NK-92 (cell line): ENCODE results near the gene DNAJB1.

Experiments
- DNase-seq: peaks from one replicate; lab custom pipeline; 2025; ENCODE audit not compliant: unreplicated experiment; lab: John Stamatoyannopoulos, UW

Gene DNAJB1

DNA sequence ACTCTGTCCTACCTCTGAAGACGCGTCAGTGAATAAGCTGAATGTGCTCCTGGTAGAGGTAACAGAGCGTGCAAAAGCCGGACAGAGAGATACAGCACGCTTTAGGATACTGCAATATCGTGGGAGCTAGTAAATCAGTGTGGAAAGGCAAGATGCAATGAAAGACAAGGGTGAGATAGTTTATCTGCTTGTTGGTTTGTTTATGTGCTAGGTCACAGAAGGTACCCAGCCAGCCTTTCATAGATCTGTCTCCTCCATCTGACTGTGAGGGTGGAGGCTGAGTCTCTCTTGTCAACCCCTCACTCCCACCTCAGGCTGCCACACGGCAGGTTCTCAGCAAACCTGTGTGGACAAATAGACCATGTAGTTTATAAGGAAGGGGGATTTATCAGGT, 21.4 kb downstream of the DNAJB1 start:
- no peak for DNase-seq

DNA sequence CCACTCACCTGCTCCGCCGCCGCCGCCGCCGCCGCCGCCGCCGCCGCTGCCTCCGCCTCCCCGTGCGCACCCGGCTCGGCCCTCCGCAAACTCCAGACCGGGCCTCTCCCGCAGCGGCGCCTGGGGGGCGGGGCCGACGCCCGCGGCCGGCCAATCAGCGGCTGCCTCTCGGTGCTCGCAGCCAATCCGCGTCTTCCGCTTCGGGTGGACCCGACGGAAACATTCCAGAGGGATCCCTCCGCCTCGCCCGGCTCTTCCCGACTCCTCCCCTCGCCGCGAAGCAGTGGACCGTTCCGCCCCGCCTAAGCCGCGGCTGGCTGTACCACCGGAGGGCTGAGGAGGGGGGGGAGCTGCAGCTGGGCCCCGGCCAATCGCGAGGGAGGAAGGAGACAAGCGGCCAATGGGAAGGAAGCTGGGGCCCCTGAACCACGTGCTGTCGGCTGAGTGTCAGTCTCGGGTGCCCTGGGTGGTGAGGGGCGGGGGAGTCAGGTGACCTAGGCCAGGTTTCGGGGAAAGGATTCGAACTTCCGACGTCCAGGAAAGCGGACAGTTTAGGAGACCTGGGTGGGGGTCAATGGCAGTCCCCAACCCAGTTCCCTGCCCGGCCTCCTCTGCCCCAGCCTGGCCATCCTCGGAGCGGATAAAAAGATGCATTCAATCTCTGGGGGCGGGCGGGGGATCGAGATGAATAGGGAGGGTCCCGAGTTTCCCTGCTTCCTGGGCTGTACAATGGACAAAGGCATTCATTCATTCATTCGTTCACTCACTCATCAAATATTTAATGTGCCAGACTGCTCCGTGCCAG, 22.0 kb downstream of the DNAJB1 start, which contains the start of gene GIPC1:
Gene GIPC1 (minus strand): TSS at position 99 of the 805 bp plus-strand sequence. CDS start 13,151 bp downstream, outside the sequence.
- no peak for DNase-seq

DNA sequence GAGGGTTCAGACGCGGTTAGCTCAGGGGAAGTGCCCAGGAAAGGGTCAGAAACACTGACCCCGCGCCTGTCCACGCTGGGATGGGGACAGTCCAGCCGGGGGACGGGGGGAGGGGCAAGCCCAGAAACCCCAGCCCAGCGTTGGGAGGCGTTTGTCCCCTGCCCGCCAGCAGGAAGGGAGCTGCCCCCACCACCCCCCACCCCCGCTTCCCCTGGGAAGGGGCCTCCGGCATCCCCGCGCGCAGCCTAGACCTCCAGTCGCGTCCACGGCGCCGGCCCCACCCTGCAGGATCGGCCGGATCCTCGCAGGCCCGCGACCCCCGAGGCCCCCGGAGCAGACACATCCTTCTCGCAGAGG, 22.5 kb downstream of the DNAJB1 start:
- no peak for DNase-seq

DNA sequence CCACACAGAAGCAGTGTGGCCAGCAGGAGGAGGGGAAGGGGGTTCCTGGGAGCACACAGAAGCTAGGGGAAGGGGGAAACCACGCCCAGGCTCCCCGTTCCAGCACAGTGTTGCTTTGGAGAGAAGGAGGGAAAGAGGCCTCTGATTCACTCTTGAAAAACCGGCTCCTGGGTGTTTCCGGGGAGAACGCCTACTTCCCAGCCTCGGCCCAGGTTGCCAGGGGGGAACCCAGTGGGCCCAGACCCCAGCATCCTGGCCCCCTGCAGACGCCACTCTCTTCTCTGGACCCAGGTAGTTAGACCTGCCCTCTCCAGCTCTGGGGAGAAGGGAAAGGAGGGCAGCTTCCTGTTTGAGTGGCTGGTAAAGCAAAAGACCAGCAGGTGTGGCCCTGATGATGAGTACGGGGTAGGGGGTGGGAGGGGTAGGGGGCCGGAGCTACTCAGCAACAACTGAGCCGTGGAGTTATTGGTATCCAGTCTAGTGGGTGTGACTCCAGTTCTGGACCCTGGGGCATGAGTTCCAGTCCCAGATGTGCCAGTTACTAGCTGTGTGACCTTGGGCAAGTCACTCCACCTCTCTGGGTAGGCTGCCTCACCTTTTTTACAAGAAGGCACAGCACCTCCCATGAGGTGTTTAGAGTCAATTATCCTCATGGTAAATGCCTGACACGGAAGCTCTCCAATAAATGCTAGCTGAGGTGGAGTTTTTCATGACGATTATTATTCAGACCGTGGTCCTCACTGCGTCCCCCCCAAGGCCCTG, 23.1 kb downstream of the DNAJB1 start:
- no peak for DNase-seq

DNA sequence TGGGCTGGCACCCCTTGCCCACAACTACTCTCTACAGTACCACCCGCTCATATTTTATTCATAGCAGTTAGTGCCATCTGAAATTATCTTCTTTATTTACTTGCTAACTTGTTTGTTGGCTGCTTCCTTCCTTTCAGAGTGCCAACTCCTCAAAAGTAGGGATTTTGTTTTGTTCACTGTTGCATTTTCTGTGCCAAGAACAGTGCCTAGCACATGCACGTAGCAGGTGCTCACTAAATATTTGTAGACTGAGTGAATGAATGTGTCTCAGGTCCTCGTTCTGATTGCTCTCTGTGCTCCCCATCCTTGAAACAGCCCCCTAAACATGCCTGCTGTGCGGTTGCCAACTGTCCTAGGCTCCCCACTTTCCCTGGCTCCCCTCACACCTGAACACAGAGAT, 23.8 kb downstream of the DNAJB1 start:
- no peak for DNase-seq

DNA sequence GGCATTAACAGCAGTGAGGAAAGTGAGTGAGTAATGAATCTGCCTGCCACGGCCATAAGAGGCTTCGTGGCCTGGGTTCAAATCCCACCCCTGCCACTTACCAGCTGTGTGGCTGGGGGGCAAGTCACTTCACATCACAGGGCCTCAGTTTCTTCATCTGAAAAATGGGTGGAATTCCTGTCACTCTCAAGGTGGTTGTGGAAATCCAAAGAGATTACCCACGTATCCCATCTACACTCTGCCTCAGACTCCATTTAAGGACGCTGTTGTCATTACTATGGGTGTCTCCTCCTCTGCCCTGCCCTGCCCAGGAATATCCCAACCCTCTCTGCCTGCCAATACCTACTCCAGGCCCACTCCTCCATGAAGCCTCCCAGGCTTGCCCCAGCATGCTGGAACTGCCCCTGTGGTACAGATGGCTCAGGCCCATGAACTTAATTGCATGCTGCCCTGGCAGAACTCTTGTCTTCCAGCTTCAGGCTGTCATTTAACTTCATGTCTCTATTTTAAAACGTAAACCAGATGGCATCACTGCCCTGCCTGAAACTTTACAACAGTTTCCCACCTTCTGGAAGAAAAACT, 25.4 kb downstream of the DNAJB1 start:
- DNase-seq, result no peak

DNA sequence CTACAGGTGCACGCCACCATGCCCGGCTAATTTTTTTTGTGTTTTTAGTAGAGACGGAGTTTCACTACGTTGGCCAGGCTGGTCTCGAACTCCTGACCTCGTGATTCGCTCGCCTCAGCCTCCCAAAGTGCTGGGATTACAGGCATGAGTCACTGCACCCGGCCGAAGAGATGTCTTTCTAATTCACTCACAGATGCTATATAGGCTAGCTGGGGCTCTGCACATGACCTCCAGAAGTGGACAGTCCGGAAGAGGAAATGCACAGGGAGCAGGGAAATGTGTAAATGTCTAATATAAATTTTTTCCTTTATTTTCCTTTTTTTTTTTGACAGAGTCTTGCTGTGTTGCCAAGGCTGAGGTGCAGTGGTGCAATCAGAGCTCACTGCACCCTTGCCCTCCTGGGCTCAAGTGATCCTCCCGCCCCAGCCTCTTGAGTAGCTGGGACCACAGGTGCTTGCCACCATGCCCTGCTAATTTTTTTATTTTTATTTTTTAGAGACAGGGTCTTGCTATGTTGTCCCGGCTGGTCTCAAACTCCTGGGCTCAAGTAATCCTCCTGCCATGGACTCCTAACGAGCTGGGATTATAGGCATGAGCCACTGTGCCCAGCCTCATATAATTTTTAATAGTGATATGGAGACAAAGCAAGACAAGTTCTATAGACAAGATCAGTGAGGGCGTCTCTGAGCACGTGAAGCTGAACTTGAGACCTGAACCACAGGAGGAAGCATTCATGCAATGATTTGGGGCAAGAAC, 30.6 kb downstream of the DNAJB1 start:
- DNase-seq, result no peak

DNA sequence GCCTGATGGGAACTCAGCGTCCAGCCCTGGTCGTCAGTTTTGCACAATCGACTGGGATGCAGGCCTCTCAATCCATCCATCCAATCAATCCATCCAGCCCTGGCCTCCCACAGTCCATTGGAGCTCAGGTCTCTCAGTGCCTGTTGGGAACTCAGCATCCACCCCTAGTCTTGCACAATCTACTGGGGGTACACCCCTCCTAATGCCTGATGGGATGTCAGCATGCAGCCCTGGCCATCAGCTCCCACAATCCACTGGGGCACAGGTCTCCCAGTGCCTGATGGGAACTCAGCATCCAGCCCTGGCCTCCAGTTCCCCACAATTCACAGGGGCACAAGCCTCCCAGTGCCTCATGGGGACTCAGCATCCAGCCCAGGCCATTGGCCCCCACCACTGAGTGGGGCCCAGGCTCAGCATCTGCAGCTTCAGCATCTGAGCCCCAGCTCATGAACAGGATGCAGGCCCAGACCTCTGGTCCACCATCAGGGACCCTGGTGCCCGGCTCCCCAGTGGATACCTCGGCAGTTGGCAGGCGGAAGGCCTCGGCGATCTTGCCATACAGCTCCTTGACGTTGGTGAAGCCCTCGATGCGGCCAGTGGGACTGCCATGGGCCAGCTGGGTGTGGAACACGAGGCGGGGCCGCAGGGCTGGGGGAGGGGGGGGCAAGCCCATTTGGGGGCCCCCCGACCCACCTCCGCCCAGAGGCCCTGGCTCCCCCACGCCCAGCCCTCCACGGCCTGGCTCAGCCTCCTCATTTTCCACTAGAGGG, 35.8 kb downstream of the DNAJB1 start:
- no peak for DNase-seq

DNA sequence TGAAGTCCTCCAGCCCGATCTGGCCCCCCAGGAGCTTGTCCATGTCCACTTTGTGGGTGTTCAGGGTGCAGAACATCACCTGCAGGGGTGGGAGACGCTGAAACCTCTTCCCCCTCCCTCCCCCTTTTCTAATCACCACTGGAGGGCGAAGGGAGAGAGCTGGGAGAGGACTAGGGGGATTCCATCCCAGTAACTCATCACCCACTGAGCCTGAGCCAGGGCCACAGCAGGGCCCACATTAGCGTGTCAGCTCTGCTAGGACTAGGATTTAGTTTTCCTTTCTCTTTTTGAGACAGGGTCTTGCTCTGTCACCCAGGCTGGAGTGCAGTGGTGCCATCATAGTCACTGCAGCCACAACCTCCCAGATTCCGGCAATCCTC, 37.5 kb downstream of the DNAJB1 start:
- DNase-seq, result no peak

DNA sequence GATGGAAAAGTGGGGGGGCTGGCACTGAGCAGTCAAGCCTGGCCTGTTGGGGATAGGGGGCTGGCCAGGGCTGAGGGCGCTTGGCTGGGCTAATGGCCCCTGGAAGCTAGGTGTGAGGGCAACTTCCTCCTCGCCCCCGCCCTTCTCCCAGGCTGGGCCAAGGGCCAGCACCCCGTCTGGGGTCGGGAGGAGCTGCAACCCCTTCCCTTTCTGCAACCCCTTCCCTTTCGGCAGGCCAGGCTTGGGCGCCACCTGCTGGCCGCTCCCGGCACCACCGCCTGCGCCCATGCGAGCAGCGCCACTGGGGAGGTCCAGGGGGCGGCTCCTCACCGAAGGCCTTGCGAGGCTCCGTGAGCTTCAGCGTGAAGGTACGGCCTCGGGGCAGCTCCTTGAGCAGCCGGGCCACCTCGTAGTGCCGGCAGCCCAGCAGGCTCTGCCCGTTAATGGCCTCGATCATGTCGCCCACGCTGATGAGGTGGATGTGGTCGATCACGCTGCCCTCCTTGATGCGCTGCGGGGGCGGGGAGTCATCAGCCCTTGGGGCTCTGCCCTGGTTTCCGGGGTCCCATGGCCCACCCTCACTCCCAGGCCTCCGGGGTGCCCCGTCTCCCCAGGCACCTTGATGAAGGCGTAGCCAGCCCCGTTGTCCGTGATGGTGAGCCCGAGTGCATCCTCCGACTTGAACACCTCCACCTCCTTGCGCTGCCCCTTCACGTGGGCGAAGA, 38.1 kb downstream of the DNAJB1 start:
- no peak for DNase-seq

DNA sequence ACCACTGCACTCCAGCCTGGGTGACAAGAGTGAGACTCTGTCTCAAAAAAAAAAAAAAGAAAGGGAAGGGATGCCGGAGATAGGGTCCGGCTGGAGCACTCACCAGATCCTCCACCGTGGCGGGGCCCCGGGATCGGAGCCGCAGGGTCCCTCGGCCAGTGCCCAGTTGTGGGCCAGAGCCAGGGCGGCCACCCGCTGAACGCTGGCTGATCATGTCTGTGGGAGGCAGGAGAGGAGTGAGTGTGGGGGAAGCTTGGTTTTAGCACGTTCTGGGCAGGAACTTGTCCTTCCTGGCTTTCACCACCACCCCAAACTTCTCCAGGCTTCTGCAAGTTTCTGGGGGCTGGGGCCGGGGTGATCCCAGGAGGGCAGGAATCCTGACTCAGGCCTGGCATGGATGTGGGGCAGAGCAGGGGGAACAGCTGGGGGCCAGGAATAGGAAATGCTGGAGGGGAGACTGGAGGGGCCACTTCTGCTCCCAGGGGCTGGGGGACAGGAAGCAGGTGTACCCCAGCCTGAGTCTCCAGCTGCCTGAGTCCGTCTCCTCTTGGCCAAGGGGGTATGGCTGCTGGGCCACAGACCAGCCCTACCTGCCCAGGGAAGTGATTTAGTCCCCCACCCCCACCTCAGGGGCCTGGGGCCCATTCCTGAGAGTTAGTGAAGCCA, 38.8 kb downstream of the DNAJB1 start:
- no peak for DNase-seq

DNA sequence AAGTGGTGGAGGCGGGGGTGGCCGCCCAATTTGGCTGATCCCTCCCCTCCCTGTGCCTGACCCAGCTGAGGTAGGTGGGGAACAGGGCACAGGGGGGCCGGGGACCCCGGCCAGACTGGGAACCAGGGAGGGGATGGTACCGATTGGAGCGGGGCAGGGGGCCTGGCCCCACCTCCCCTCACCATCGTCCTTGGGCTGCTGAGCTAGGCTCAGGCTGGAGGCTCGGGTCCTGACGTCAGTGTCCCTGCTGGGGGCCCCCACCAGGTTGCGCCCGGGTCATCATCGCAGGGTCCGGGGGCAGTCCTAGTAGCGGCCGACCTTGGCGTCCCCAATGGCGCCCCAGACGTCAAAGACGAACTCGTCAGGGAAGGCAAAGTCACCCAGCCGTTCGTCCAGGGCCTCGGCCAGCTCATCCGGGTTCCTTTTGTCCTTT, 40.1 kb downstream of the DNAJB1 start:
- DNase-seq, result no peak

DNA sequence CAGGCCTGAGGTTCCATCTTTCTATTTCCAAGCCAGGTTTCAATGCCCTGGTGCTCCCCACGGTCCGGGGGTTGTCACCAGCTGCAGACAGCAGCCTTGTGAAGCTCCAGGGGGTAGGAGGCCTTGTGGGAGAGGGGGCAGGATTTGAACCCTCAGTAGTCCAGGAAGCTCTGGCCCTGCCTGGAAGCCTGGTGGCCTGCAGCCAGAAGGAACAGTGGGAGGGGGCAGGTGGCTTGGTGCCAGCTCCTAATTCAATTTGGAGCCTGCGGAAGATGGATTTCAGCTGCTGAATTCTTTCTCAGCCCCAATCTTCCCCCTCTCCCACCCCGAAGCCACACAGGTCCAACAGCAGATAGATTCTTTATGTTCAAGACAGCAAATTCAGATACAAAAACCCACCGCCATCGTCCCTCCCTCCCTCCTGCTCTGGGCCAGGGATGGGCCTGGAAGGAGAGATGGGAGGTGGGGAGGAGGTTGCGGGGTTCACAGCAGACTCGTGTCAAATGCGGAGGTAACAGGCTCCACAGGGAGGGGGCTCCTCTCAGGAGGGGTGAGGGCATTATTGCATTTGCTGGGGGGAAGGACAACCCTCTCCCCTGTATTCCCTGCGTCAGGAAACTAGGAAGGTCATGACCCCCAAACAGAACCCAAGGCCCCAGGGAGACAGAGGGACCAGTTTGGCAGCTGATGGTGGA, 40.6 kb downstream of the DNAJB1 start:
- DNase-seq, result no peak

DNA sequence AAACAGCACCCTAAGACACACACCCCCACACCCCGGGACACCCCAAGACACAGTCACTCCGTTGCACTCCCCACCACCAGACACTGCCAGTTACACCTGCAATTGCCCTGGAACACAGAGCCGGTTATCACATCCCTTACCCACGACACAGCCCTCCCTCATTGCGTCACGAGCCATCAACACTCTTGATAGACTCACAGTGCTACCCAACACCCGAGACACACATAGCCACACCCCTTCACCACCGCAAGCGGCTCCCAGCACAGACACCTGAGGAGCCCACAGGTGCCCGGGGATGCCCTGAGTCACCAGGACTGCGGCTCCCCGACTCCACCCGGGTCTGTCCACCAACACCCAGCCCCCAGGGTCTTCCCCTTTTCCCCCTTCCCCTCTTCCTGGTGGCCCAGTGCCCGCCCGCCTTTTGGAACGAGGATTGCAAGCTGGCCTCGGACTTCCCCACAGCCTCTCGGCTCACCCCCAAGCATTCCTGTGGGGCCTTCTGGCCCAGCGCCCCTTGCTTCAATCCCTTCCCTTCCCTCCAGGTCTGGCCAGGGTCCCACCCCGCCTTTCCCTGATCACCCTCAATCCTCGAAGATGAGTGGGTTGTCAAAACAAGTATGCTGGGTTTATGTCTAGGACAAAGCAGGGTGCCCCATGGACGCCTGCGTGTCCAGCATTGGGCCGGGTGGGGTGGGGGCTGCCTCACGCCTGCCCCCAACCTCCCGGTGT, 41.4 kb downstream of the DNAJB1 start:
- no peak for DNase-seq

DNA sequence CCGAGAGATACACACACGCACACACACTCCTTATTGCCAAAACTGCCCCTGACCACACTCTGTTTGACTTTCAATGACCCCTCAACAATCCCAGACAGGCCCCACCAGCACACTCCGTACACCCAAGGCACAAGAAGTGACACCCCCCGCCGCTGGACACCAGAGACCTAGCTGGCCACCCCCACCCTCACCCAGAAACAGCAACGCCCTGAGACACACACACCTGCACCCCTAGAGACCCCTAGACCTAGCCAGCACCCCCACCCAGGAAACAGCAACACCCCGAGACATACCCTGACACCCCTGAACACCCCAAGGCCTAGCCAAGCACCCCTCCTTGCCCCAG, 41.9 kb downstream of the DNAJB1 start:
- no peak for DNase-seq

DNA sequence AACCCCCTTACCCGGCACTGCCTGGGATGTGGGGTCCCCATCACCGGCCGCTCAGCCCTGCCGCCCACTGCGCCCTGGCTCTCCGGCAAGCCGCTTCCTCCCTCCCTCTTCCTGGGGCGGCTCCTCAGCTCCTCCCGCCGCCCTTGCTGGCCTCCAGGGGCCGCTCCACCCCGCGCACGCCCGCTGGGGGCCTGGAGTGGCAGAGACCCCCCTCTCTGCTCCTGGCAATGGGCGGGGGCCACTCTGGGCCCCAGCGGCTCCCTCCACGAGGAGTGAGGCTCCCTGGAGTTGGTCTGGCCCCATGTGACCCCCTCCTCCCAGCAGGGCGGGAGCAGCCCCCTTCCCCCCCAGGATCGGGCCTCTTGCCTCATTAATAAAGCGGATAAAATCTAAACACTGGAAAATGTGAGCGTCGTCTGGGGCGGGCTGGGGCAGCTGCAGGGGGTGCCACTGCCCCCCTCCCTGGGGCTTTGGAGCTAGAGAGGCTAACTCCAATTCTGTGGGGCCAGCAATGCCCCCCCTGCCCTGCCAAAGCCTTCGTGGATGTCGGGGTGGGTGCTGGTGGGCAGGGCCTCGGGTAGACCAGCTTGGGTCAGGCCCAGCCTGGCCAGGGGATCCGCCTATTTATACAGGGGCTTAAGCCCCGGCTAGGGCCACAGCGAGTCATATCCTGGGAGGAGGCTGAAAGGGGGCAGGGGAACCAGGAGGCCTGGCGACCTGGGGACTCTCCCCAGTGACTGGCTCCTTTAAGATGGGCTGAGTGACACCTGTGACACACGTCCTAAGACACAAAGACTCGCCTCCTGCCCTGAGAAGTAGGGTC, 42.7 kb downstream of the DNAJB1 start, which contains the start of gene PTGER1:
Gene PTGER1 (minus strand): TSS at position 104 of the 823 bp plus-strand sequence. CDS start 1,034 bp downstream, outside the sequence.
- DNase-seq, result no peak

DNA sequence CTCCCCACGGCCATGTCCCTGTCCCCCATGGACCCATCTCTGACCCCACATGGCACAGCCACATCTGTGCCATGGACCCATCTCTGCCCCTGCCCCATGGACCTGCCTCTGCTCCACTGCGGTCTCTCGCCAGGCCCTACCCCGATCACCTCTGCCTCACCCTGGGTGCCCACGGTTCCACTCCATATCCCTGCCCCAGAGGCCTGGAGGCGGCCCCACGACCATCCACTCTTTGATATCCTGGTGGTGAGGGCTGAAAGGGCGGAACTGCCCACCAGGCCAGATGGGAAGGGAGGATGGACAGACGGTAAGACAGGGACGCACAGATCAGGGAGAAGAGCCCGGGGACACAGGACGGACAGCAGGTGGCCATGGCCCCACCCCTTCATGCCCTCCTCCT, 43.4 kb downstream of the DNAJB1 start:
- no peak for DNase-seq
